Neural crest cell (in vitro differentiated cells): Measurements from ENCODE around the gene ERC2. TPM values are rescaled to one million over a fixed set of nuclear protein-coding genes. Genes with fewer than 3 reads are reported as not detected.

Source experiments
- DNase-seq: peaks from one replicate; pipeline ENCODE4 v3.0.0; 2021; ENCODE audit warnings: low read depth, mixed read lengths, low spot score
- H3K27ac Mint-ChIP-seq: one replicate; pipeline ENCODE4 v1.8.0; 2021; ENCODE audit warnings: mild to moderate bottlenecking, mixed read lengths; ENCODE audit not compliant: unreplicated experiment
- H3K27me3 Mint-ChIP-seq: 2 replicates; pipeline ENCODE4 v1.8.0; 2021; ENCODE audit warnings: low read depth, mild to moderate bottlenecking, mixed read lengths
- H3K36me3 Mint-ChIP-seq: 2 replicates; pipeline ENCODE4 v1.8.0; 2021; ENCODE audit warnings: low read depth, mild to moderate bottlenecking, mixed read lengths
- H3K4me1 Mint-ChIP-seq: 2 replicates; pipeline ENCODE4 v1.8.0; 2021; ENCODE audit warnings: mixed read lengths
- H3K4me3 Mint-ChIP-seq: one replicate; pipeline ENCODE4 v1.8.0; 2021; ENCODE audit warnings: mild to moderate bottlenecking, mixed read lengths
- H3K9me3 Mint-ChIP-seq: 2 replicates; pipeline ENCODE4 v1.8.0; 2021; ENCODE audit warnings: mixed read lengths
- CTCF ChIP-seq: fragments of 200-600 bp; sonication (generic); conservative IDR thresholded peaks from 2 replicates; pipeline ENCODE4 v1.5.0; 2021; ENCODE audit warnings: antibody characterized with exemption, mild to moderate bottlenecking
- total RNA-seq: library from RNA; stranded (reverse); gene quantifications from 2 replicates; pipeline ENCODE4 v1.2.1, GENCODE V29; 2021

Gene ERC2
- total RNA-seq, 1 donor from 2014 or later = 13.5 TPM

- peaks cover 3% of the 10 kb centered on the region for H3K36me3 Mint-ChIP-seq
- peaks cover 14% of the 10 kb centered on the region for H3K4me1 Mint-ChIP-seq
- no peak for TF ChIP-seq CTCF
- no peak for DNase-seq
- no peaks in the 10 kb centered on the region for H3K27me3 Mint-ChIP-seq
- no peak overlapping the region for H3K27ac Mint-ChIP-seq
- peaks cover 15% of the 10 kb centered on the region for H3K9me3 Mint-ChIP-seq
- H3K4me3 Mint-ChIP-seq = no peak overlapping the region
Observed at GRCh38 chr3:56110886-56111285, 357.4 kb downstream of the ERC2 start.

GRCh38 chr3:56107157-56107556, 361.1 kb downstream of the ERC2 start:
- no peak for DNase-seq
- Mint-ChIP-seq H3K4me3 (no peak overlapping the region), H3K4me1 (peaks cover 15% of the 10 kb centered on the region), H3K27ac (no peak overlapping the region), H3K9me3 (peaks cover 3% of the 10 kb centered on the region), H3K27me3 (no peaks in the 10 kb centered on the region), H3K36me3 (no peaks in the 10 kb centered on the region)
- TF ChIP-seq CTCF = no peak

- Mint-ChIP-seq H3K27ac (no peak overlapping the region), H3K9me3 (no peaks in the 10 kb centered on the region), H3K4me1 (peaks cover 4% of the 10 kb centered on the region), H3K36me3 (peaks cover 2% of the 10 kb centered on the region), H3K4me3 (no peak overlapping the region), H3K27me3 (no peaks in the 10 kb centered on the region)
- TF ChIP-seq CTCF = no peak
- no peak for DNase-seq
Observed at GRCh38 chr3:56102032-56102431, 366.2 kb downstream of the ERC2 start.

GRCh38 chr3:56101576-56101975, 366.7 kb downstream of the ERC2 start:
- Mint-ChIP-seq H3K36me3 (peaks cover 2% of the 10 kb centered on the region), H3K4me1 (peaks cover 4% of the 10 kb centered on the region), H3K27ac (no peak overlapping the region), H3K27me3 (no peaks in the 10 kb centered on the region), H3K4me3 (no peak overlapping the region), H3K9me3 (no peaks in the 10 kb centered on the region)
- DNase-seq = no peak
- no peak for TF ChIP-seq CTCF

GRCh38 chr3:56096999-56097398, 371.3 kb downstream of the ERC2 start:
- Mint-ChIP-seq H3K27me3 (no peaks in the 10 kb centered on the region), H3K36me3 (peaks cover 2% of the 10 kb centered on the region), H3K4me1 (no peaks in the 10 kb centered on the region), H3K9me3 (no peaks in the 10 kb centered on the region), H3K4me3 (no peak overlapping the region), H3K27ac (no peak overlapping the region)
- TF ChIP-seq CTCF = no peak
- DNase-seq = no peak

GRCh38 chr3:56094170-56094569, 374.1 kb downstream of the ERC2 start:
- Mint-ChIP-seq H3K27ac (no peak overlapping the region), H3K9me3 (no peaks in the 10 kb centered on the region), H3K36me3 (peaks cover 2% of the 10 kb centered on the region), H3K4me3 (no peak overlapping the region), H3K4me1 (no peaks in the 10 kb centered on the region), H3K27me3 (no peaks in the 10 kb centered on the region)
- TF ChIP-seq CTCF = no peak
- no peak for DNase-seq
